GM19467 (cell line): Measurements from ENCODE around the gene HIVEP3.

ENCODE experiments used
- ATAC-seq: cut with Tn5 transposase; IDR thresholded peaks from one replicate; pipeline ENCODE4 v1.9.1; 2021; ENCODE audit warnings: mild to moderate bottlenecking, moderate library complexity; ENCODE audit not compliant: unreplicated experiment

The HIVEP3 gene

GRCh38 chr1:41461790-41462679 lies 456.7 kb downstream of the HIVEP3 start:
- no peak for ATAC-seq

DNA sequence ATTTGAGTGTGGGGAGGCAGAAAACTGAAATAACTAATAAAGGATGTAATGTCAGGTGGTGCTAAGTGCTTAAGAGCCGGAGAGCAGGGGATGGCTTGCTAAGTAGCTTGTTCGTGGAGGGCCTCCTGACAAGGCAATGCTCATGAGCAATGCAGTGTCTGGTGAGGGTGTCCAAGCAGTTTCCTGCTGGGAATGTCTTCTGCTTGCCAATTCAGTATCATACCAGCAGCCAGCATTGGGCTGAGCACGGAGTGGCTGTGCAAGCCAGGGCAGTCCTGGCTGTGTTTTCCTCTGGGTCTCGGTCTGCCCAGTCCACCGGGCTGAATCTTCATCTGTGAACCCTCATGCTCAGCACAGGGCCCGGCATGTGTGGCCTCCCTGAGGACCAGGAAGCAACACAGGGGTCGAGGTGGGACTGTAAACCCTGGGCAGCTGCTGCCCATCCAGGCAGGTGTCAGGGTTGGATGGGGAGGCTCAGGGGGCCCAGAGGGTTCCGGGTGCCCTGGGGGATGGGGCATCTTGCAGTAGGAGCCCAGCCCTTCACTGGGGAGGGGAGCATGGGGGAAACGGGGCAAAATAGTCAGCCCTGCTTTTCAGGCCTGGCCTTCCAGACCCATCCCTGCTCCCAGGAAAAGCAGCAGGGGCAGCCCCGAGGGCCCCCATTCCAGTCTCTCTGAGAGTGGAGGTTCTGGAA lies 461.7 kb downstream of the HIVEP3 start:
- no peak for ATAC-seq
